Measurements from ENCODE around the gene GALNT17.

GALNT17 gene

GRCh38 chr7:71343039-71343438 lies 211.1 kb downstream of the GALNT17 start:
- no peak for DNase-seq

GRCh38 chr7:71343892-71344291 lies 211.9 kb downstream of the GALNT17 start:
- DNase-seq: no peak

DNA sequence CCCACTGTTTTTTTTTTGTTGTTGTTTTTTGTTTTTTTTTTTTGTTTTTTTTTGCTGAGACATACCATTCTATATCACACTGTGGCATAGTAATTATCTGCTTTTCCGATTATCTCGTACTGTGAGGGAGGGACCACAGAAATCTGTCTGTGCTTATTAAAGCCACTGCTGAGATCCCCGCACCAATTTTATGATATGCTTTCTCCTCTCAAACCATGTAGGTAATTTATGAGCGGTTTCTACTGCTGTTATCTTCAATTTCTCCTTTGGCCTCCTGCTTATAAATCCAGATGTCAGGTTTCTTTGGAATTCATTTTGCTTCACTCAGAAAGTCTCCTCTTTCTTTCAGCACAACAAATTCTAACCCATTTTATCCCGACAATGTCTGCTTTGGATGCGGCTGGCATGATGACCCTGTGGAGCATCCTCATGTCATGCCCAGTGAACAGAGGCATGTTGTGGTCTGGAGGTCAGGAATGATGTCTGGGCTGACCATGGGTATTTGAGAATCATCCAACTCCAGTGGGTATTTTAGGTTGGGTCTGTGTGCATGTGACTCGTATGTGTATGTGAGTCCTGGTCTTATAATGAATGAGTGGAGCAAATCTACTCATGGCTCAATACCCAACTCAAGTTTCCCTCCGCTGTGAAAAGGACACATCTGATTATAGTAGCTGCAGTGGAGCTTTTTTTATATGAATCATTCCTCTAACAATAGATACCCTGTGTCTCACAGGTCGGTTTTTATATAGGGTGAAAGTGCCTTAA lies 213.4 kb downstream of the GALNT17 start:
- DNase-seq: no peak

DNA sequence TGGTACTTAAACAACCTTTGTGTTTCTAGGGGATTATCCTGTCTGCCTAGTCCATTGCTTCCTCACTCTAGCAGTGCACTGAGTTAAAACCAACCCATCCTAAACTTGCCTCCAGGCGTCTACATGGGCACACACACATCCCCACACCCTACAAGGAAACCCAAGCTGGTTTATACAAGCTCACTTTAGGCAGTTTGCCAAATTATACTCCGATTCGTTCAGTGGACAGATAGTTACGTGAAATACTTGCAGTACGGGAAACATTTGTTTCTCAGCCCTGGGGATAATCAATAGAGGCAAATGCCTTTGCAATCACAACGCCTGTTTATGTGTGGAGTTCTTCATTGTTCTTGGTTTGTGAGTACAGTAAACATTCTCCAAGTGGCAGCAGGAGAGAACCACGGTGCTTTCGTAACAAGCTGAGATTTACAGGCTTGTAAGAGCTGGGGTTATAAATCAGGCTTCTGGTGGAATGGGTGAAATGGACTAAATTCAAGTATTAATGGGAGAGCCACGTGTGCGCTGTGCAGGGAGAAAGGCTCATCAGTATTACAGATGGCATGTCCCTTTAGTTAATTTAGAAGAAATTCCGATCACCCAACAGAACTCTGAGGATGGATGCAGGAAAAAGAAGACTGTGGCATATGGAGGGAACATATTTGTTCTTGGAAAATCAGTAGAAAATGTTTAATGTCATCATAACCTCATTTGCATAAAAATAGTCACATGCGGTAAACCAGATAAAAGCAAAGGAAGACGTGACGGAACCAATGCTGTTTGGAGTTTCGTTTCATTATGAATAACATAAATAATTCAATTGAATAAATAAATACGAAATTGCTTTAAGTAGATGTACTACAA lies 217.1 kb downstream of the GALNT17 start:
- DNase-seq: no peak

- no peak for DNase-seq
Measured at GRCh38 chr7:71349682-71350481, 217.9 kb downstream of the GALNT17 start.

- no peak for DNase-seq
Measured at GRCh38 chr7:71350680-71351079, 218.7 kb downstream of the GALNT17 start.

GRCh38 chr7:71354716-71355115 lies 222.8 kb downstream of the GALNT17 start:
- no peak for DNase-seq

DNA sequence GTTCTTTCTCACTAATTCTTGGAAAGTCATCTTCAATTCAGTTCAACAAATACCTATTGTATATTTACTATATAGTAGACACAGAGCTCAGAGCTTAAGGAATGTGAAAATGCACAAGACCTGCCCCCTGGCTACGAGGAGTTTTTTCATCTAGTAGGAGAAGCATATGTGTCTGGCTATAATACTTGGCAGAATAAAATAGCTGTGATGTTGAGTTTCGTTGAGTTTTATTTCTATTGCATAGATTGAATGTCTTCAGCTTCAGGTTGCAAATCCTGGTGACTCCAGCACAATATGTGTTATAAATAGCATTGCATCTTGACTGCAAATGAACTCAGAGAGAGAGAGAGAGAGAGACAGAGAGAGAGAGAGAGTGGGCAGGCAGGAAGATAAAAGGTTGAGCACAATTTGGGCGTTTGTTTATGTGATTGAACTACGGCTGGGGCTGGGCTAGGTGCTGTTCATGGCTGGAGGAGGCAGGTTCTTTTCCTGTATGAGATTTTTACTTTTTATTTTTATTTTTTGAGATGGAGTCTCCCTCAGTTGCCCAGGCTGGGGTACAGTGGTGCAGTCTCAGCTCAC lies 229.6 kb downstream of the GALNT17 start:
- DNase-seq: no peak

DNA sequence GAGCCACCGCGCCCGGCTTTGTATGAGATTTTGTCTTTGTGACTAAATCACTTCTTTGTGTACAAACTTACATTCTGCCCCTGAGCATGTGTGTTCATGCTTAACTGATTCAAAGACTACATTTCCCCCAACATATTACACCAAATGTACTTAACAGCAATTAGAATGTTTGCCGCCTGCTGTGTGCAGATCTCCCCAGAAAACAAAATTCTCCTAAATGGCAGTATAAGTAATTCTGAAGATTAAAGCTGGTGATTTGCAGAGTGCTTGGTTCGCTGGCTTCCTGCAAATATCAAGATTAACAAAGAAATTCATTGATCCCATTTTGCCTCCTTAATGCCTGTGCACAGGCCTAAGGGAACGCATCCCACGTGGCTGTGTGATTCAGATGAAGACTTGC lies 230.3 kb downstream of the GALNT17 start:
- DNase-seq: no peak

DNA sequence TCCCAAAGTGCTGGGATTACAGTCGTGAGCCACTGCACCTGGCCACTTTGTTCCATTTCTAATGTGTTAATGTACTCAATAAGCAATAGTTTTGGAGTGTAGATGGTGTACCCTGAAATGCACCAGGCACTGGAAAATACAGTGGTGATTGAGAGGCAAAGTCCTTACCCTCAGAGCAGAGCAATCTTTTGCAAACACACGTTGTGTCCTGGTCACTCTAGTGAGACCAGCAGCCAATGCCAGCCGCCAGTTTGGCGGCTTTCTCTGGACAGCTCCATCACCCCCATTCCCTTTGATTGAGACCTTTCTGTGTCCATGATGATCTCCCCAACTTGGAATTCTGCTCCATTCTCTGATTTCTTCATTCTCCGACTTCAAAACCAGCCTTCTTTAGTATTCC lies 231.3 kb downstream of the GALNT17 start:
- DNase-seq: no peak

GRCh38 chr7:71363627-71364026 lies 231.7 kb downstream of the GALNT17 start:
- no peak for DNase-seq

- DNase-seq: no peak
Measured at GRCh38 chr7:71364551-71364950, 232.6 kb downstream of the GALNT17 start.

DNA sequence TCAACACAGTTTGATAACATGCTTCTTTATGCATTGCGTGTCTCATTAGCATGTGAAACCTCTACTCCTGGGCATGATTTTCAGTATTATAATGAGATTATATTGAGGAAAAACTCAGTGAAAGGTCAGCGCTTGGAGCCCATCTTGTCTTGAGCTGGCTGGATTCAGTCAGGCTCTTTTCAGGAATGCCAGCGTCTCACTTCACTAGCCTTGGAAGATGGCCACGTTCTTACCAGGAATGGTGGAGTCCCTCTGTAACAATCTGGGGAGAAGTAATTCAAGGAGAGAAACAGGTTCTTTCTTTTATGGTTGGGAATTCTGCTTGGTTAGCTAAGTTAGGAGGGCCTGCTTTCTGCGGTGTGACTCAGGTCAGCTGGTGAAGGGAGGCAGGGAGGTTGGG lies 241.0 kb downstream of the GALNT17 start:
- no peak for DNase-seq

- DNase-seq: no peak
Measured at GRCh38 chr7:71377062-71377461, 245.1 kb downstream of the GALNT17 start.

DNA sequence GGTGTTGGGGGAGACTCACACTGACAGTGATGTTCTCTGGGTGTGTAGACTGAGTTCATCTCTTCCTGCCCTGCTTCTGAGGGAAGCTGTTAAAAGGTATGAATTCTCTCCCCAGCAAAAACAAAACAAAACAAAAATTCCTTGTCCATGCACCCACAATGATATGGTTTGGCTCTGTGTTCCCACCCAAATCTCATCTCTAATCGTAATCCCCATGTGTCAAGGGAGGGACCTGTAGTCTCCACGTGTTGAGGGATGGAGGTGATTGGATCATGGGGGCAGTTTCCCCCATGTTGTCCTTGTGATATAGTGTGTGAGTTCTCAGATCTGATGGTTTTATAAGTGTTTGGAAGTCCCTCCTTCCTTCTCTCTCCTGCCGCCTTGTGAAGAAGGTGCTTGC lies 245.5 kb downstream of the GALNT17 start:
- DNase-seq: no peak

DNA sequence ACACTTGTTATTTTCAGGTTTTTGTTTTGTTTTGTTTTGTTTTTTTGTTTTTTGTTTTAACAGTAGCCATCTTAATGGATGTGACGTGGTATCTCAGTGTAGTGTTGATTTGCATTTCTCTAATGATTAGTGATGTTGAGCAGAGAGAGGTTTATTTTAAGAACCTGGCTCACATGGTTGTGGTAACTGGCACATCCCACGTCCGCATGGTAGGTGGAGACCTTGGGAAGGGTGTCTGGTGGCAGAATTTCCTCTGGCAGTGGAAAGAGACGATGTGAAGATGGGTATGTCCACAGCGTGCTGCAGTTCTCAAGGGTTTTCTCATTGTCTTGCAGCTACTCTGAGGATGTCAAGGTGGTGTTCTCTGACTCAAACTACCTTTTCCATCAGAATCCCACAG lies 252.2 kb downstream of the GALNT17 start:
- no peak for DNase-seq

DNA sequence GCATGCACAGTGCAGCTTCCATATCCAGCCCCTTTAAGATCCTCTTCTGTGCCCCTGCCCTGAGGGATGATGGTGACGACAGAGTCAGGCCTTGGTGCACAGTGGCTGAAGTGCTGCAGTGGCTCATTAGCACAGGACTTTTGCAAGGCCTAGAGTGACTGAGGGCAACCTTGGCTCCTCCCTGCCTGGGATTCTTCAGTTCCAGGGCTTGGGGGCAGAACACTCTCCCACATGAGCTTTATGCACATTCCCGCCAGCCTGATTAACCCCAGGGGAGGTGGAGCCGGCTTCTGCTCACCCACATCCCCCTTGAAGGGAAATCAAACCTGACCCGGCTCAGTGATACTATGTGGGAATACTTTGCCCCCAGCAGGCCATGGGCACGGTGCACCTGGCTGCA lies 253.4 kb downstream of the GALNT17 start:
- no peak for DNase-seq

DNA sequence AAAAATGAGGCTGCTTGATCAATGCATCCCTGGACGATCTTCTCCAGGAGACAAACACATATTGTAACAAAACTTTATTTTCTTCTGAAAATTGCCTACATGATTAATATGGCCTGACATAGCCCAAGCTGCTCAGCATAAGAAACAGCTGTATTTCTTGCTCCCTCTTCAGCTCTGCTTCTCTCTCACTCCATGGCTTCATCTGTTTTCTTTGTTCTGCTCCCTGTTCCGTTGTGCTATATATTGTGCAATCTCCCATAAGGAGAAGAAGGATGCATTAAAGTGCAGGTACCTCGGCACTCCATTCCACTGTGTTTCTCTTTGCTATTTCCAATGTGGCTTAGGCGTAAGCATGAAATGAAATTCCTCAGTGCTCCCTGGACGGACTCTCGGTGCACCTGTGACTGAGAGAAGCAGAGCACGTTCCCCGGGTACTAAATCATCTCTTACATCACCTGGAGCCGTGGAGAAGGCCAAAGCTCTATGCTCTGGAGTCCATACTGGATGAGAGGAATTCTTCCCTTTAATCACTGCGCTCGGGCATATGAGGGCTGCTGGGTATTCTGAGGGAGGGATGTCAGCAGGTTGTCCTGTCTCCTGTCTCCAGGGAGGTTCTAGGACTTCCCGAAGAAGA lies 254.3 kb downstream of the GALNT17 start:
- DNase-seq: no peak

DNA sequence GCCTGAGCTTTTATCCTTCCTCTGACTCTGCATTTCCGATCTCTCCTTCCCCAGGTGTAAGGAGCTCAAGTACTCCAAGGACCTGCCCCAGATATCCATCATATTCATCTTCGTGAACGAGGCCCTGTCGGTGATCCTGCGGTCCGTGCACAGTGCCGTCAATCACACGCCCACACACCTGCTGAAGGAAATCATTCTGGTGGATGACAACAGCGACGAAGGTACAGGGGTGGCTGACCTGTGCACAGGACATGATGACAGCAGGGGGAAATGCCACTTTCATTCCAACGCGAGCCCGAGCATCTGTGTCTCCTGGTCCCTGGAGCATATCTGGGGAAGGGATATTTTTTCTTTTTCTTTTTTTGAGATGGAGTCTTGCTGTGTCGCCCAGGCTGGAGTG lies 256.2 kb downstream of the GALNT17 start:
- DNase-seq: no peak

DNA sequence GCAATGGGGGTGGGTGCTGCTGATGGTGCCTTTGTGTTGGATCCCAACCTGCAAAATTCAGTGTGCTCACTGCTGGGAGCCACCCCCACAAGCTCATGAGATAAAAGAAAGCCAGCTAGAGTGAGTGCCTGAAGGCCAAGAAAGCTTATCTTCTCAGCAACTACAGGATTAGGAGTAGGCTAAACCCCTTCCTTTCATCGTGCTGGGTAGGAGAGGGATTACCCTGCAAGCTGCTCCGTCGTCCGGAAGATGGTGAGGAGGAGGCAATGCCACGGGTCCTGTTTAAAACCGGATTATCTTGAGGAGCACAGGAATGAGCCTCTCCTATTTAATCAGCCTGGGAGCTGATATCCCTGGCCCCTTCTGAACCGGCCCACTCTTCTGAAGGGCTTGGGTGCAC lies 258.0 kb downstream of the GALNT17 start:
- no peak for DNase-seq

DNA sequence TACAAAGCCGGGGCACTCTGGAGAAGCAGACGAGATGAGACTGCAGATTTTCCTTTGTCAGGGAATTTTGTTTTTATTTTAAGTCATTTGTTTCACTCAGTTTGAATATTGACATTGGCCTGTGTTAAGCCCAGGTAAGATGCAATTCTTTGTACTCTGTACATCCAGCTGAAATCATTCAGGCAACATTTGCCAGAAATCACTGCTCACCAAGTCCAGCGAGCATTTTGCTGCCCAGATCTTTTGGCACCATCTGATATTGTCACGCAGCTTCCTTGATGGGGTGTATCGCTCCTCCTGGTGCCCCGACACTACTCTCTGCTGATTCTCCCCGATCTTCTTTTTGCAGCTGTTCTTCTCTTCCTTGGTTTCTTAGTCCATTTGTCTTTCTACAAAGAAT lies 261.7 kb downstream of the GALNT17 start:
- no peak for DNase-seq

DNA sequence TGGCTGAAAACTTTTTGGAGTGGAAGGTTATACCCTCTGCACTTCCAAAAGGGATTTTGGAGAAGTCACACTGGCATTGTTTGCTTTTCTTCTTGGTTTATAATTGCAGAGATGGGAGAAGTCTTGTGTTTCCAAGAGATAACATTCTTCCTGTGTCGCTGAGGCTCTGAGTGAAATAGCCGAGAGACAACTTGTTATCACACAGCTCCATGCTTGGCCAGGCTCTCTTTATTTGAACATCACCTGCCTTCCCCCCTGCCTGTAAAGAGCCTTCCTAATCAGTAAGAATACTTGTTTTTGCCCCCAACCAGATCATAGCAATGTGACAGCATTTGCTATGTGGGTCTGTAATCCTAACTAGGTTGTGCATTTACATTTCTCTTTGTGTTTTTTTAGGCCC lies 270.7 kb downstream of the GALNT17 start:
- DNase-seq: no peak

Data from effector CD4-positive, alpha-beta T cell (primary cell).